PC-9 (cell line): ENCODE data around the gene MOCOS.

ENCODE experiments used
- CTCF ChIP-seq: fragments of 200-600 bp; sonication (generic); conservative IDR thresholded peaks from 2 replicates; pipeline ENCODE4 v1.6.1; 2017; ENCODE audit warnings: mixed run types, antibody characterized with exemption, mild to moderate bottlenecking, moderate library complexity
- EZH2 ChIP-seq: fragments of 200-600 bp; sonication (generic); IDR thresholded peaks from 2 replicates; pipeline ENCODE4 v1.8.0; 2017; ENCODE audit warnings: antibody characterized with exemption, low read depth

- no peak for TF ChIP-seq CTCF
- no peak for TF ChIP-seq EZH2
Measured at GRCh38 chr18:36287653-36288052, 100.4 kb downstream of the MOCOS start.
